ENCODE results near the gene LINC01488. TPM values are rescaled to one million over a fixed set of nuclear protein-coding genes. Genes with fewer than 3 reads are reported as not detected.

LINC01488 gene
- total and polyA plus RNA-seq, 9 of the 15 experiments (the other 6 are each of a cell fraction or from before 2014, with no cell fraction given) = not detected

GRCh38 chr11:69501121-69501489, 19.6 kb downstream of the LINC01488 start:
- Histone ChIP-seq H3K27ac (ENCODE audit: extremely low read depth, low read depth, low read length) (no peak overlapping the region), H3K4me2 (ENCODE audit: insufficient read depth, low read length) (no peak overlapping the region), H3K9me3 (replicated peaks; ENCODE audit: control insufficient read depth, insufficient read depth, low read depth, low read length) (no peaks in the 10 kb centered on the region), H3K36me3 (ENCODE audit: control insufficient read depth, insufficient read depth, low read length) (no peaks in the 10 kb centered on the region), H3K79me2 (ENCODE audit: control insufficient read depth, insufficient read depth, low read length) (no peaks in the 10 kb centered on the region), H3K9ac (ENCODE audit: insufficient read depth in 1 of 2, low read depth in 2 of 2, low read length in 2 of 2) (no peak overlapping the region), H4K20me1 (replicated peaks; ENCODE audit: control insufficient read depth, insufficient read depth, low read length) (peaks cover 7% of the 10 kb centered on the region; the same call in 1 of the 2 replicates), H3K4me1 (replicated peaks in 1 of 2; ENCODE audit: control insufficient read depth in 2 of 2, insufficient read depth in 2 of 2, low read length in 2 of 2) (peaks cover 0 to 8% of the 10 kb centered on the region in 2 experiments; a peak in 2 of 5 replicates), H2AFZ (ENCODE audit: low read depth, low read length) (no peak overlapping the region), H3K4me3 (no peak overlapping the region), H3K9me1 (ENCODE audit: control insufficient read depth, insufficient read depth, low read length) (no peaks in the 10 kb centered on the region), H3K27me3 (ENCODE audit: control insufficient read depth in 2 of 2, insufficient read depth in 2 of 2, low read length in 2 of 2) (peaks cover 32 to 82% of the 10 kb centered on the region in 2 experiments)
- POLR2A ChIA-PET = no interaction called here
- DNase-seq (ENCODE audit: extremely low read depth in 1 of 4, low spot score in 3 of 4) = no peak
- CTCF ChIA-PET (ENCODE audit: low intra/inter-chr PET ratio) = no interaction called here
- intact Hi-C loops (cut with micrococcal nuclease) = no loop called here
- no peak for ATAC-seq
- WGBS (ENCODE audit: insufficient coverage, low coverage, missing lambda C conversion rate) = no CpG with 5 or more reads among the region's 1 CpG
- no TSS peak for BruUV-seq (replicated peaks)
- no peak for FAIRE-seq
- in situ Hi-C loops (cut with MboI) = no loop called here
- TF ChIP-seq, protein P1, sequence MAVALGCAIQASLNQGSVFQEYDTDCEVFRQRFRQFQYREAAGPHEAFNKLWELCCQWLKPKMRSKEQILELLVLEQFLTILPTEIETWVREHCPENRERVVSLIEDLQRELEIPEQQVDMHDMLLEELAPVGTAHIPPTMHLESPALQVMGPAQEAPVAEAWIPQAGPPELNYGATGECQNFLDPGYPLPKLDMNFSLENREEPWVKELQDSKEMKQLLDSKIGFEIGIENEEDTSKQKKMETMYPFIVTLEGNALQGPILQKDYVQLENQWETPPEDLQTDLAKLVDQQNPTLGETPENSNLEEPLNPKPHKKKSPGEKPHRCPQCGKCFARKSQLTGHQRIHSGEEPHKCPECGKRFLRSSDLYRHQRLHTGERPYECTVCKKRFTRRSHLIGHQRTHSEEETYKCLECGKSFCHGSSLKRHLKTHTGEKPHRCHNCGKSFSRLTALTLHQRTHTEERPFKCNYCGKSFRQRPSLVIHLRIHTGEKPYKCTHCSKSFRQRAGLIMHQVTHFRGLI (CRISPR knock-in tag; IDR thresholded peaks at IDR 0.05) = no peak
- TF ChIP-seq ZNF217 (CRISPR knock-in tag; IDR thresholded peaks at IDR 0.05) (no peak), ZNF436 (CRISPR knock-in tag; IDR thresholded peaks at IDR 0.05) (no peak), PHTF2 (CRISPR knock-in tag; IDR thresholded peaks at IDR 0.05) (no peak), ZNF174 (CRISPR knock-in tag; IDR thresholded peaks at IDR 0.05) (no peak), TFAP4 (CRISPR knock-in tag; IDR thresholded peaks at IDR 0.05; ENCODE audit: borderline replicate concordance) (no peak), RFX5 (IDR thresholded peaks at IDR 0.05; ENCODE audit: low read depth, low read length) (no peak), RBM14 (IDR thresholded peaks at IDR 0.05; ENCODE audit: borderline replicate concordance, insufficient read depth, low read depth, low read length) (no peak), E2F8 (IDR thresholded peaks at IDR 0.05; ENCODE audit: low read depth, partially characterized antibody) (no peak), PTBP1 (IDR thresholded peaks at IDR 0.05; ENCODE audit: low read depth, low read length) (no peak), HOXB6 (CRISPR knock-in tag; IDR thresholded peaks at IDR 0.05; ENCODE audit: borderline replicate concordance) (no peak), ZNF121 (CRISPR knock-in tag; conservative IDR thresholded peaks at IDR 0.05) (no peak), KAT2B (IDR thresholded peaks at IDR 0.05; ENCODE audit: low read depth, low read length) (no peak)
- TF ChIP-seq, protein P2, sequence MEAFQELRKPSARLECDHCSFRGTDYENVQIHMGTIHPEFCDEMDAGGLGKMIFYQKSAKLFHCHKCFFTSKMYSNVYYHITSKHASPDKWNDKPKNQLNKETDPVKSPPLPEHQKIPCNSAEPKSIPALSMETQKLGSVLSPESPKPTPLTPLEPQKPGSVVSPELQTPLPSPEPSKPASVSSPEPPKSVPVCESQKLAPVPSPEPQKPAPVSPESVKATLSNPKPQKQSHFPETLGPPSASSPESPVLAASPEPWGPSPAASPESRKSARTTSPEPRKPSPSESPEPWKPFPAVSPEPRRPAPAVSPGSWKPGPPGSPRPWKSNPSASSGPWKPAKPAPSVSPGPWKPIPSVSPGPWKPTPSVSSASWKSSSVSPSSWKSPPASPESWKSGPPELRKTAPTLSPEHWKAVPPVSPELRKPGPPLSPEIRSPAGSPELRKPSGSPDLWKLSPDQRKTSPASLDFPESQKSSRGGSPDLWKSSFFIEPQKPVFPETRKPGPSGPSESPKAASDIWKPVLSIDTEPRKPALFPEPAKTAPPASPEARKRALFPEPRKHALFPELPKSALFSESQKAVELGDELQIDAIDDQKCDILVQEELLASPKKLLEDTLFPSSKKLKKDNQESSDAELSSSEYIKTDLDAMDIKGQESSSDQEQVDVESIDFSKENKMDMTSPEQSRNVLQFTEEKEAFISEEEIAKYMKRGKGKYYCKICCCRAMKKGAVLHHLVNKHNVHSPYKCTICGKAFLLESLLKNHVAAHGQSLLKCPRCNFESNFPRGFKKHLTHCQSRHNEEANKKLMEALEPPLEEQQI (IDR thresholded peaks at IDR 0.05) = no peak
- TF ChIP-seq, protein P3, sequence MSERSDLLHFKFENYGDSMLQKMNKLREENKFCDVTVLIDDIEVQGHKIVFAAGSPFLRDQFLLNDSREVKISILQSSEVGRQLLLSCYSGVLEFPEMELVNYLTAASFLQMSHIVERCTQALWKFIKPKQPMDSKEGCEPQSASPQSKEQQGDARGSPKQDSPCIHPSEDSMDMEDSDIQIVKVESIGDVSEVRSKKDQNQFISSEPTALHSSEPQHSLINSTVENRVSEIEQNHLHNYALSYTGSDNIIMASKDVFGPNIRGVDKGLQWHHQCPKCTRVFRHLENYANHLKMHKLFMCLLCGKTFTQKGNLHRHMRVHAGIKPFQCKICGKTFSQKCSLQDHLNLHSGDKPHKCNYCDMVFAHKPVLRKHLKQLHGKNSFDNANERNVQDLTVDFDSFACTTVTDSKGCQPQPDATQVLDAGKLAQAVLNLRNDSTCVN (CRISPR knock-in tag; IDR thresholded peaks at IDR 0.05) = no peak

Data from K562 (cell line).